Left ventricle myocardium inferior (tissue), 1 donor: ENCODE measurements around the gene MTMR12. TPM values are rescaled to one million over a fixed set of nuclear protein-coding genes. Genes with fewer than 3 reads are reported as not detected.

Source experiments
- DNase-seq: peaks from one replicate; pipeline ENCODE4 v3.0.0-alpha.2; 2020
- H3K27ac ChIP-seq: fragments of 200-600 bp; replicated peaks from 2 replicates; pipeline ENCODE4 v1.8.0; 2021
- H3K27me3 ChIP-seq: fragments of 200-600 bp; 2 replicates; pipeline ENCODE4 v1.8.0; 2021; ENCODE audit warnings: low read depth
- H3K36me3 ChIP-seq: fragments of 200-600 bp; 2 replicates; pipeline ENCODE4 v1.8.0; 2021
- H3K4me1 ChIP-seq: fragments of 200-600 bp; 2 replicates; pipeline ENCODE4 v1.8.0; 2021
- H3K4me3 ChIP-seq: fragments of 200-600 bp; 2 replicates; pipeline ENCODE4 v1.8.0; 2021; ENCODE audit warnings: mild to moderate bottlenecking, moderate library complexity
- H3K9me3 ChIP-seq: fragments of 200-600 bp; replicated peaks from 2 replicates; pipeline ENCODE4 v1.8.0; 2021
- intact Hi-C: fragments of 100-400 bp; cut with micrococcal nuclease; formaldehyde crosslinking; loops from one replicate; pipeline ENCODE4 v1.11.0; 2022
- total RNA-seq: library from RNA; stranded (reverse); fragmentation: NEBNext Ultra II Directional; extraction: Animal tissue kit (Norgen Biotek cat#: 25700); gene quantifications from one replicate; pipeline ENCODE4 v1.2.1, GENCODE V29; 2021
- TF ChIP-seq, protein P1 (sequence below): fragments of 200-600 bp; IDR thresholded peaks from 2 replicates; pipeline ENCODE4 v1.8.0; 2021; ENCODE audit warnings: antibody characterized with exemption, mild to moderate bottlenecking, borderline replicate concordance
- donor health status: DM: no; HTN: yes; CAD: no; lungs with severe emphysema.

MTMR12 gene
- total RNA-seq, 1 donor from 2014 or later: 13.8 TPM

DNA sequence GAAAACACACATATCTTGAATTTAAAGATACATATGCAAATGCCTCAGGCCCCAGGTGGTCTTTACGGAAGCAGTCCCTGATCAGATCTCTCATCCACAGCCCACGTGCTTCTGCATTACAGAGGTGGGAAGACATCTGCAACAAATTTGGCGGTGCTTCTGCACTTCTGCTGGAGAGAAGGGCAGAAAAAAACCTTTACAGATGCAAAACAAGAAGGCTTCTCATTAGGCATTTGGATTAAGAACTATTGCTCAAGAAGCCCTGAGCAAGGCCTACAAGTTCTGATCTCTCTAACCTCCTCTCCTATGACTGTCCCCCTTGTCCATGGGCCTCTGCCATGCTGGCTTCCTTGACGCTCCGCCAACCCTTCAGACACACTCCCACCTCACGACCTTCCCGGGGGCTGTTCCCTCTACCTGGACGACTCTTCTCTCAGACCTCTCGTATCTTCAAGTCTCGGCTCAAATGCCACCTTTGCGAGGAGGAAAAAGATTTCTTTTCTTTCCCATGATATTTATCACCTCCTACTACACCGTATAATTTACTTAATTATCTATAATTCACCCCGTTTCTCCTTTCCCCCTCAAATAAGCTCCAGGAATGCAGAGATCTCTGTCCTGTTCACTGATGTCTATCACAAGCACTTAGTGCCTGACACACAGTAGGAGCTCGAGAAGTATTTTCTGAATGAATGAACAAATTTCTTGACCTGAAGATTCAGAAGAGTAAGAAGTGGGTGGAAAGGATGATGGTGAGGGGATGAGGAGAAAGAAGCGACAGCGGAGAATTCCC lies 1.1 kb downstream of the MTMR12 start:
- Histone ChIP-seq H3K4me1 (peaks cover 66% of the 10 kb centered on the region), H3K9me3 (no peaks in the 10 kb centered on the region), H3K27ac (peak overlapping the region; percentile 99), H3K27me3 (no peaks in the 10 kb centered on the region), H3K4me3 (peak overlapping the region; percentile 86), H3K36me3 (no peaks in the 10 kb centered on the region)
- no peak for DNase-seq
- intact Hi-C loops: no loop called here
- TF ChIP-seq, protein P1, sequence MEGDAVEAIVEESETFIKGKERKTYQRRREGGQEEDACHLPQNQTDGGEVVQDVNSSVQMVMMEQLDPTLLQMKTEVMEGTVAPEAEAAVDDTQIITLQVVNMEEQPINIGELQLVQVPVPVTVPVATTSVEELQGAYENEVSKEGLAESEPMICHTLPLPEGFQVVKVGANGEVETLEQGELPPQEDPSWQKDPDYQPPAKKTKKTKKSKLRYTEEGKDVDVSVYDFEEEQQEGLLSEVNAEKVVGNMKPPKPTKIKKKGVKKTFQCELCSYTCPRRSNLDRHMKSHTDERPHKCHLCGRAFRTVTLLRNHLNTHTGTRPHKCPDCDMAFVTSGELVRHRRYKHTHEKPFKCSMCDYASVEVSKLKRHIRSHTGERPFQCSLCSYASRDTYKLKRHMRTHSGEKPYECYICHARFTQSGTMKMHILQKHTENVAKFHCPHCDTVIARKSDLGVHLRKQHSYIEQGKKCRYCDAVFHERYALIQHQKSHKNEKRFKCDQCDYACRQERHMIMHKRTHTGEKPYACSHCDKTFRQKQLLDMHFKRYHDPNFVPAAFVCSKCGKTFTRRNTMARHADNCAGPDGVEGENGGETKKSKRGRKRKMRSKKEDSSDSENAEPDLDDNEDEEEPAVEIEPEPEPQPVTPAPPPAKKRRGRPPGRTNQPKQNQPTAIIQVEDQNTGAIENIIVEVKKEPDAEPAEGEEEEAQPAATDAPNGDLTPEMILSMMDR: no peak

DNA sequence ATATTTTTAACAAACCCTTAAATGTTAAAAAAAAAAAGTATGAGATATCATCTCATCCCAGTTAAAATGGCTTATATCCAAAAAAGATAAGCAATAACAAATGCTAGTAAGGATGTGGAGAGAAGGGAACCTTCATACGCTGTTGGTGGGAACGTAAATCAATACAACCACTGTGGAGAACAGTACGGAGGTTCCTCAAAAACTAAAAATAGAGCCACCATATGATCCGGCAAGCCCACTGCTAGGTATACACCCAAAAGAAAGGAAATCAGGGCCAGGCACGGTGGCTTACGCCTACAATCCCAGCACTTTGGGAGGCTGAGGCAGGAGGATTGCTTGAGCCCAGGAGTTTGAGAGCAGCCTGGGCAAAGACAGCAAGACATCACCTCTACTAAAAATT lies 3.0 kb downstream of the MTMR12 start:
- Histone ChIP-seq H3K9me3 (no peaks in the 10 kb centered on the region), H3K36me3 (no peaks in the 10 kb centered on the region), H3K4me3 (no peak overlapping the region), H3K27ac (peak overlapping the region; percentile 68), H3K27me3 (no peaks in the 10 kb centered on the region), H3K4me1 (peaks cover 75% of the 10 kb centered on the region)
- TF ChIP-seq, protein P1: no peak
- no peak for DNase-seq
- intact Hi-C loops: no loop called here

DNA sequence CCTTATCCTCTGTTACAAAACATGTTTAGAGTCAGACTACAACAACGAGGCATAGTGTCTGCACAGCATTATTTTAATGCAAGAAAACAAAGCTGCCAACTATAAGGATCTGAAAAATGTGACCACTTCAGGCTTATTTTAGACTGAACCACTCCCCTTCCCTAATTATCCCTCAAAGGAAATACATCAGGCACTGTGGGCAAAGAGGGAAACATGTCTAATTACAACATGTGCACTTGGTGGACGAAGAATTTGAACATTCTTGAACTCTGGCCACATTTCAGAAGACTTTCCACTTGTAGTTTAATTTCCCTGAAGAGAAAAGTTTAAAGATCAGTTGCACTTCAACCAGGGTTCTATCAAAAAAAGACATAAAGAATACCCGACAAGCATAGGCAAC lies 3.8 kb downstream of the MTMR12 start:
- TF ChIP-seq, protein P1: no peak
- peaks cover 75% of the 10 kb centered on the region for H3K4me1 ChIP-seq
- peak overlapping the region; percentile 68 for H3K27ac ChIP-seq
- H3K9me3 ChIP-seq: no peaks in the 10 kb centered on the region
- no peak overlapping the region for H3K4me3 ChIP-seq
- intact Hi-C loops: no loop called here
- DNase-seq: no peak
- H3K27me3 ChIP-seq: no peaks in the 10 kb centered on the region
- H3K36me3 ChIP-seq: no peaks in the 10 kb centered on the region

DNA sequence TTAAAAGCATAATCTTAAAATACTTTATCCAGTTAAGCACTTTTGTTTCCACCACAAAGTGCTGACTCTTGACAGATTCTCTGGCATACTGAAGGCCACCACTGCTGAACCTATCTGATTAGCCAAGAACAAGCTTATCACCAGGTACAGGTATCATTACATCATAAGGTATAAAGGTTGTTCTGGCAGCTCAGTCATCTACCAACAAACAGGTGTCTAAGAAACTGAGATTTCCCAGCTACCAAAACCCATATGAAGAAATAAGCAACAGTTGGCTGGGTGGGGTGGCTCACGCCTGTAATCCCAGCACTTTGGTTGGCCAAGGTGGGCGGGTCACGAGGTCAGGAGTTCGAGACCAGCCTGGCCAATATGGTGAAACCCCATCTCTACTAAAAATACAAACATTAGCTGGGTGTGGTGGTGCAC lies 5.0 kb downstream of the MTMR12 start:
- Histone ChIP-seq H3K27me3 (no peaks in the 10 kb centered on the region), H3K4me1 (peaks cover 75% of the 10 kb centered on the region), H3K4me3 (no peak overlapping the region), H3K27ac (peak overlapping the region; percentile 68), H3K36me3 (no peaks in the 10 kb centered on the region), H3K9me3 (no peaks in the 10 kb centered on the region)
- TF ChIP-seq, protein P1: no peak
- intact Hi-C loops: no loop called here
- no peak for DNase-seq

DNA sequence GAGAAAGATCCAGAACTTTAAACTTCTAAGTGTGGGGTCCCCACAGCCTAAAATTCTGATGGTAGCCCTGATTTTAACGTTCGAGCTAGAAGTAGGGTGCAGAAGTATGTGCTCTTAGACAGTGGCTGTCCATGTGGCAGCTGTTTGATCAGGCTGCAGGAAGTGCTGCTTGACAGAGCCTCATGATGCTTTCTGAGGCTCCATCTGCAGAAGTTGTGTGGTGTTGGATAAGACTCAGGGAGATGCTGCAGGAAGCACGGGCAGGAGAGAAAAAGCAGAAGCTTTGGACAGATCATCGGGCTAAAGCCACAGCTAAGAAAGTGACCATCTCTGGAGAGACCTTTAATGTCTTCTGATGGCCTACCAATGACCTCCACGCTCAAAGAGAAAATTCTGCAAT lies 8.1 kb downstream of the MTMR12 start:
- H3K27ac ChIP-seq: no peak overlapping the region
- H3K27me3 ChIP-seq: no peaks in the 10 kb centered on the region
- H3K4me3 ChIP-seq: no peak overlapping the region
- TF ChIP-seq, protein P1: no peak
- no peak for DNase-seq
- no peaks in the 10 kb centered on the region for H3K9me3 ChIP-seq
- intact Hi-C loops: no loop called here
- peaks cover 67% of the 10 kb centered on the region for H3K4me1 ChIP-seq
- peaks cover 6% of the 10 kb centered on the region for H3K36me3 ChIP-seq
